DMS 273 (cell line): ENCODE results near the gene OBSL1.
A peak's percentile ranks its signal among the peaks of the same experiment; 100 is the strongest.

ENCODE experiments used
- DNase-seq: peaks from one replicate; lab custom pipeline; 2025; ENCODE audit not compliant: unreplicated experiment; lab: John Stamatoyannopoulos, UW

Gene OBSL1

DNA sequence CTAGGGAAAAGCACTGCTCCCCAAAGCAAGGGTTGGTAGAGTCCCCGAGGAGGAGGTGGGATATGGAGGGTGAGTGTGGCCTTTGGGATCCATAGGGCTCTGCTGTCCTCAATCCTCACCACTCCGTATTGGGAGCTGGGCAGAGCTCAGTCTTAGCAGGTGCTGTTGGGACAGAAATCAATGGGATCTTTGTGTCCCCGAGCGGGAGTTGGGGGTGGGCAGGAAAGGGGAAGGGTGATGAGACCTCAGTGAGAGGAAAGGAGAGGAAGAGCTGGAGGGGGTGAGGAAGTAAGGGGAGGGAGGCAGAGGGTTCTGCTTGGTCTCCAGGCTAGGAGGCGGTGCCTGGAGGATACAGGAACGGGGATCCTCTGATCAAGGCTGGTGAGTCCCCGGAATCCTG lies 54.5 kb downstream of the OBSL1 start:
- DNase-seq = no peak

DNA sequence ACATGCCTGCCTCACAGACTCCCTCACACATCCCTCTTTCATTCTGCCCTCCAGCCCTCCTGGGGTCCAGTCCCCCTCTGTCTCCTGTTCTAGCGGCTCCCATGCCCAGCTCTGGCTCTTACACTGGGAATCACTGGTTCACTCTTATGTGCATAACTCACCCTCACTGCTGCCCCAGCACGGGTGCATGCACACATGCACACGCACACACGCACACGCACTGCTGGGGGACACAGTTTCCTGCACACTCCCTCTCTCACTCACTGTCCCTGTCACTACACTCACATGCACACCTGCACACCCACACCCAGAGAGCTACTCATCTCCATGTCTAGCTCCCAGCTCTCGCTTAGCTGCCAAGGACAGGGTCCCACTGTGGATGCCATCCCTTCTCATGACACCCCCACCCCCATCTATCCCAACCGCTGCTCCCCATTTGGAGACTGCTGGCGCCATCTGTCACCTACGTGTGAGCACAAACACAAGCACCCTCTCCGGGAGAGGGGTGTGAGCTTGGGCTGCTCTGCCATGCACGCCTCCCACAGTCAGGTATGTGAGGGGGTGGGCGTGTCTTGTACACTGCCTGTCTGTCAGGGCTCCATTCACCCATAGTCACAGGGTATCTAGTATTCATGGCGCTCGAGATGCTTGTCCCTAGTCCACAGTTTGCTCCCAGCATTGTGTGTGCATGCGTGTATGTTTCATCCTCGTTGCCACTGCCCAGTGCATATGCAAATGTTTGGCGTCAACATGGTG lies 55.3 kb downstream of the OBSL1 start:
- peak; percentile 49 for DNase-seq

DNA sequence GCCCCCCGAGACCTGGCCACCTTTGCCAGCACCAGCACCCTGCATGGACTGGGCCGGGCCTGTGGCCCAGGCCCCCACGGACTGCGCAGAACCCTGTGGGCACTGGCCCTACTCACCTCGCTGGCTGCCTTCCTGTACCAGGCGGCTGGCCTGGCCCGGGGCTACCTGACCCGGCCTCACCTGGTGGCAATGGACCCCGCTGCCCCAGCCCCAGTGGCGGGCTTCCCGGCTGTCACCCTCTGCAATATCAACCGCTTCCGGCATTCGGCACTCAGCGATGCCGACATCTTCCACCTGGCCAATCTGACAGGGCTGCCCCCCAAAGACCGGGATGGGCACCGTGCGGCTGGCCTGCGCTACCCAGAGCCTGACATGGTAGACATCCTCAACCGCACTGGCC lies 56.5 kb downstream of the OBSL1 start:
- no peak for DNase-seq

DNA sequence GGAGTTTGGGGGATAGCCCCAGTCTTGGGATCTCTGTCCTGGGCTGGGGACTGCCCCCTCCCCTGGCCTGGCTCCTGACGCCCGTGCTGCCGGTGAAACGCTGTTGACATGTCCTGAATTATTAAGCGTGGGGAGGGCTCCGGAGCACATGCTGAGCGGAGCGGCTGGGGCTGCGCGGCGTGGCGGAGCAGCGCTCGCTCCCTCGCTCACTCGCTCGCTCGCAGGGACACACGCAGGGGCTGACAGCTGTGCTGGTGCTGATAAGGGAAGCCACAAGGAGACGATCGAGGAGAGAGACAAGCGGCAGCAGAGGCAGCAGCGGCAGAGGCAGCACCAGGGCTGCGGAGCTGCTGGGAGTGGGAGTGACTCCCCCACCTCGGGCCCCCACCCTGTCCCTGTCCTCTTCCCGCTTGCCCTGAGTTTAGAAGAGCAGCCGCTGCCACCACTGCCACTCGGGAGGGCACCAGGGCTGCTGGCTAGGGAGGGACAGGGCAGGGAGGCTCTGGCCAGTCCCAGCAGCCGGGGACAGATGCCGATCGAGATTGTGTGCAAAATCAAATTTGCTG lies 57.1 kb downstream of the OBSL1 start, which contains the start of gene ASIC4:
Gene ASIC4, plus strand, starts transcription at position 287 of the 566 bp plus-strand sequence. Its CDS starts 243 bp downstream, at position 530.
- DNase-seq = peak; percentile 84

DNA sequence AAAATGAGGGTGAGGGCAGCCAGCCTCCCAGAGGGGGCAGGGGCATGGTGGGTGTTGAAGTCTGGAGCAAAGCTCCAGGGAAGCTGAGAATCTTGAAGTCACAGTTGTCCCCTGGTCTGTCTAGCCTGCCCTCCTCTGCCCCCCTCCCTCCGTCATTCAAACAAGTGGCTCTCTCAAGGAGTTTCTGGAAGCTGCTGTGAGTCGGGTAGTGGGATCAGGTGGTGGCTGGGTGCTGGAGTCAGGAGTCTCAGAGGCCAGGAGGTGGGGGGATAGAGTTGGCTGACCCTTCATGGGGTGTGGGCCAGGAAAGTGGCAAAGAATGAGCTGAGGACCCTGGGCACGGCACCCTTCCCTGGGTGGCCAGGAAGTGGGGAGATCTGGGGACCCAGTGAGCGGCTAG lies 57.6 kb downstream of the OBSL1 start:
- DNase-seq = peak; percentile 44

DNA sequence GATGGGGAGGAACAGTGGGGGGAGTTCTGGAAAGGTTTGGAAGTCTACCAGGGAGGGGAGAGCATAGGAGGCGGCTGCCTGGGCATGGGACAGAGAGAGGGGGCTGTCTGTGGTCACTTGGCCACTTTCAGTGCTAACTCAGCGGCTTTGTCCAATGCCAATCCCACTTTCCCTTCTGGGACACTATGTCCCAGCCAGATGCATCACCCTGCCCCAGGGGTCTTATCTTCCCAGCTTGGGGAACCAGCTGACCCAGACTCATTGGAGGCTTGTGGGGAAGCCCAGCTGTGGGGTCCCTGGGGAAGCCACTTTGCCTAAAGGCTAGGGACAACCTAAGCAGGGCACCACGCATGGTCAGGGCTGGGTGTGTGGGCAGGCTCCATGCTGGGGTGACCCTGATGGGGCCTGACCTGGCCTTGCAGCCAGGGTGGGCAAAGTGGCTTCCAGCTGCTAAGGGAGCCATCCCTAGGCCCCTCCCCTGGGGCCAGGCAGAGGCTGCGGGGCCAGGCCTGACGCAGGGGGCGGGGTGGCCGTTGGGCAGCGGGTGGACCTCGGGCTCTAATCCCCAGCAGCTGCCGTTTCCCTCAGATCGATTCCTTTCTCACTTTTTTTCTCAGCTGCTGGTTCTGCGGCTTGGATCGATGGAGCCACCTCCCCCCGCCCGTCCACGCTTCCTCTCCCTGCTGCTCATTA lies 58.7 kb downstream of the OBSL1 start:
- no peak for DNase-seq

DNA sequence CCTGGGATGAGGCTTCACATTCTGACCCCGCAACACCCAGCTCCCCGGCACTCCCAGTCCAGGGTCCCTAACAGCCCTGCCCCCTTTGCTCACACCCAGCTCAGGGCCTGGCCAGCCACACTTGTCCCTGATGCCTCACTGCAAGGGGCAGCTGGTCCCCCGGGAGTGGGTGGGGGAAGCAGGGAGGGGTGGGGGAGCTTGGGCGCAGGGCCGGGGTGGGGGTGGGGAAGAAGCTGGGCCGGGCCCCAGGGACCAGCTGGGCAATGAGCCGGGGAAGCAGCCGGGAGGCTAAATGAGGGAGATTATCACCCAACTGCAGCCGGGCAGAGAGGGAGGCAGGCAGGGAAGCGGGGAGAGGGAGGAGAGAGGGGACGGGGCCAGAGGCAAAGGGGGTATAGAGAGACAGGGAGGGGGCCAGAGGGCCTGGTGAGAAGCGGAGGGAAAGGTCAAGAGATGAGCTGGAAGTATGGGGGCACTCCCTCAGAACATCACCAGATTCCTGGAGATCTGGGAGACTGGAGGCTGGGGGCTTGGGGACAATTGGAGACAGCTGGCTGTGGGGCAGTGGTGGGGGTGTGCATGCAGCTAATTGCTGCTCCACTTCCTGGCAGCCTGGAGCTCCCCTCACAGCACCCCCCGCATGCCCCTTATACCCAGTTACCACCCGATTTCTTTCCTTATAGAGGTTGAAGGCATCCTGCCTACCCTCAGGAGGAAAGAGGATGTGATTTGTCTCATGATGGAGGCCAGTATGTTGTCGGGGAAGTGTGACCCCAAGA lies 59.6 kb downstream of the OBSL1 start:
- peak; percentile 78 for DNase-seq

DNA sequence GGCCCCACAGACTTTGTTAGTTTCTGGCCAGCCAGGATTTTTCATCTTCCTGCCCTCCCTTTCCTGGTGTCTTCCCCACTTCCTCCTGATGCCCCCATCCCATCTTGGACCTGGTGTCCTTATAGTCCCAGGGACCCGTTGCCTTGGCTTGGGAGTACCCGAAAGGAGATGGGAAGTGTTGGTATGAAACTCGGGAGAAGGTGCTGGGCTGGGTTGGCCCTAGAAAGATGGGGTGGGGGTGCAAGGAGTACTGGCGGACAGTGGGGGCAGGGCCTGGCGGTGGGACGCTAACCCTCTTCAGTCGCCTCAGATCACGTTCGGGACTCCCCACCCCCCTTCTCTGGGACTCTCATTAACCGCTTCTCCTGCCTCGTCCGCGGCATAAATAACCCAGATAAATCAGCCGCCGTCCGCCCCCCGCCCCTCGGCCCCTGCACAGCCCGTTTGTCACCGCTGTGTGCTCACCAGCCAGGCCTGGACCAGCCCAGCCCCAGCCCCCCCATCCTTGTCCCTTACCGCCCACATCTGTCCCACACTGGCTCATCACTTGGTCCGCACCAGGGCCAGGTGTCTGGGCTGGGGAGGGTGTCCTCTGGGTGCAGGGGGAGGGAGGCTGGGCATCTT lies 60.7 kb downstream of the OBSL1 start:
- peak; percentile 55 for DNase-seq

DNA sequence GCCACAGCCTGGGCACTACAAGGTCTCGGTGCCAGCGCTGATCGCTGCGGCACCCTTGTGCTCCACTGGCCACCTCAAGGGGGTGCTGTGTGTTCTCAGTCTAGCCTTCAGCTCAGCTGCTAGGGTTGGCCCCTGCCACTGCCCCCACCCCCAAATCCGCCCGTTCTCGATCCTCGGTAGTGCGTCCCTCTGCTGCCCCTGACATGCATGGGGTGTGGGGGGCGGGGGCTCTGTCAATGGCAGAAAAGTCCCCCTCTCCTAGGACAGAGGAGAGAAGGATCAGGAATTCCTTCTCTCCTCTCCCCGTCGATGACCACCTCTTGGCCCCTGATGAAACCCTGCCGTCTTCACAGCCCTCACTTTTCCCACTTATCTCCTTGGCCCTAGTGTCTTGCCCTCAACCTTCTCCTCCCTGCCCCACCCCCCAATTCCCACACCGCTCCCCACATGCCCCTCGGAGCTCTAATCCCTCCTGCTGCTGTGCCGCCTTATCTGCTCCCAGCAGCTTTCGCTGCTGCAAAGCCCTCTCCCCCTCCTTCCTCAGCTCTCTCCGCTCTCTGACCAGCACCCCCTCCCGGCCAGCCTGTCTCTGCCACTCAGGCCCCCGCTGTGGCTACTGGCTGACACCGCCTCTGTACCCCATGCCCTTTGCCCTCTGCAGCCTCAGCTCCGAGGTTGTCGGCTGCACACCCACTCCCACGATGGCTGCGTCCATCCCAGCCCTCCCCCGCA lies 61.4 kb downstream of the OBSL1 start:
- DNase-seq = peak; percentile 91

DNA sequence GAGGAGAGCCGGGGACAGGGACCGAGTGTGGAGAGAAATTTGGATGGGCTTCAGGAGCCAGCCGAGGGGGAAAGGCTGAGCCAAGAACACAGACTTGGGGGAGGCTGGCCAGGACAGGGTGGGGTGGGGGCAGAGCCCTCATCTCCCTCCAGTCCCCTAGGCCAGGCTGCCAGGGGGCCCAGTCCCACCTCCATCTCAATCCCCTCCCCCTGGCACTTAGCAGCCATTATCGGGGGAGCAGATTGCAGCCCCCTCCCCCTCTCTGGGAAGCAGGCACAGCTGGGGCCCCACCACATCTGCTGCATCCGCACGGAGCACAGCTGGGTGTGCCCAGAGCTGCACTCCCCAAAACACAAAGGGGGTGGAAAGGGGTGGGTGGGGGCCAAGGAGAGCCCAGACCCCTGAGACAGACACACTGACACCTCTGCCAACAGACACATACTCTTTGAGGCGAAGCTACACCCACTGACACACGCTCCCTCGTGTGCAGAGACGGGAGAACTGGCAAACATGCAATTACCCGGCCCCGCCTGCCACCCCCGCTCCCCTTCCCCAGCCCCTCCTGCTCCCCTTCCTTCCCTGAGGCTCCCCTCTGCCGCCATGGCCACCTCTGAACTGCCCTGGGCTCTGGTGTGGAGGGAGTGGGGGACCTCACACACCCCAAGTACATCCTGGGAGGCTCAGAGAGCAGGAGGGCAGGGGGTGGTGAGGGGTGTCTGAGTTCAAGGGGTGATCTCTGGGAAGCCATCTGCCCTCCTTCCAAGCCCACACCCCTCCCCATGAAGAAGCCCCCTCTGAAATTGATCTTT lies 62.2 kb downstream of the OBSL1 start:
- DNase-seq = peak; percentile 90

DNA sequence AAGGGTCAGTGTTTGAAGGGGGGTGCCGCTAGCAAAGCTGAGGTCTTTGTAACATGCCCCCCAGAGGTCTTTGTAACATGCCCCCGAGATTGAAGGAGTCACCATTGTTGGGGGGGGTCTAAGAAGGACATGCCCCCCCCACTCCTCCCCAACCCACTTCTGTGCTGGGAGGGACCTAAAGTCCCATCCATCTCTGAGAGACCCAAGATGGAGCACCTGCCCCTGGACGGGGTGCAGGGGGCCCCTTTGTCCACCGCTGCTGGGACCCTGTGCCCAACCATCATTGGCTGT lies 63.0 kb downstream of the OBSL1 start:
- DNase-seq = peak; percentile 57

DNA sequence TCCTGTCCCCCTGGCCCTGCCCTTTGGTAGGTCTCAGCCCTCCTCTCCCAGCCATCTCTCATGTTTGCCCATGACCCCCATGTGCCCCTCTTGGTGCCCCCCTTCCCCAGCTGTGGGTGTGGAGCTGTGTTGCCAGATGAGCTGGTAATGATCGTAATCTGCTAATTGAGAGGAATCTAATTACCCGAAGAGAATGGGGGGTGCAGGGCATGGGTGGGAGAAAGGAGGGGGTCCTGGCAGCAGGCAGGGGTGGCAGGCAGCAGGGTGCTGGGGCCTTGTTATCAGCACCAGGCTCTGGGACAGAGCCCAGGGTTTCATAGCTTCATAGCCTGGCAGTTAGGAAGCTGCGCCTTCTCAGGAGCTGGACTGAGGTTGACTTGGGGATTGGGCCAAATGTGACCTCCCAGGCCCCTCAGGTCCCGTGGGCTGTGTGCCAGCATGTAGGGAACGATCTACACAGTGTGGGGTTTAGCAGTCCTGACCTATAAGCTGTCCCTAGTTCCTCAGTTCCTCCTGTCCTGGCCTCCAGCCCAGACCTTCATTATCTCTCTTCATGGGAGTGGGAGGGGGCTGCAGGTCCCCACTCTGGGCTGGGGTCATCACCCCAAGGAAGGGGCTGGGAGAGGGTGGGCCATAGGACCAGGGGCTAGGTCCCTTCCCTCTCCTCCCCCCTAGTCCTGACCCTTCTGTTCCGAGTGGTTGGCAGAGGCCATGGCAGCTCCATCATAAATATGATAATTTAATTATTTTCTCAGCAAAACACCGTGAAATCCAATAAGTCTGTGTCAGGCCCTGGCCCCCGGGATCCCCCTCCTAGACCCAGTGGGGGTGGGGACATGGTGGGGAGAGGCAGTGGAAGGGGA lies 63.5 kb downstream of the OBSL1 start:
- peak; percentile 89 for DNase-seq

DNA sequence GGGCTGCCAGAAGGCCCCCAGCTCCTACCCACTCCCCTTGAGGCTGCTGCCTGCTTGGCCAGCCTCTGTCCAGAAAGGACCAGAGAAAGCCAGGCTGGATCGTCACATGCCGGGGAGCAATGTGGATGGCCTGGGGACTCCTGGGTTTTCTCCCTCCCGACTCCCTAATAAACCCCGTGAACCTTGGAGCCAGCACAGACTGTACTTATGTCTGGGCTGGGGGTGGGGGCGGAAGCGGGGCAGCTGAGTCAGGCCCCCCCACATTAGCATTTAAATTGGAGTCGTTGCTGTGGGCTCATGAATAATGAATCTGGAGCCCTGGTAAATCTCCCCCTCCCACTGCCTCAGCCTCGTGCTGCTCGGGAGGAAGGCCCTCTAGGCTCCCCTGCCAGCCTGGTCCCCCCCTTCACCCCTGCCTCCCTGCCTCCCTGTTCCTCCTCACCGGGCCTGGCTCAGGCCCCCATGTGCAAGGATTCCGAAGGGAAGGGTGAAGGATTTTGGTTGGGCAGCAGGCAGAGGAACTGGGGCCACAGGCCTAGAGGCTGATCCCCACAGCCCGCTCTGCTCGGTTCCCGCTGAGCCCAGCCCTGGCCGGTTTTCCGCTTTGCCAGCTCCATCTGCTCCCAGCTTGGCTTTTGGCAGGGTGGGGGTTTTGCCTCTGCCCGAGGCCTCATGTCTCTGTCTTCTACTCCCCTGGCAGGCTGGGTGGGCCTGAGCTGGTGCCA lies 64.4 kb downstream of the OBSL1 start:
- DNase-seq = peak; percentile 98

DNA sequence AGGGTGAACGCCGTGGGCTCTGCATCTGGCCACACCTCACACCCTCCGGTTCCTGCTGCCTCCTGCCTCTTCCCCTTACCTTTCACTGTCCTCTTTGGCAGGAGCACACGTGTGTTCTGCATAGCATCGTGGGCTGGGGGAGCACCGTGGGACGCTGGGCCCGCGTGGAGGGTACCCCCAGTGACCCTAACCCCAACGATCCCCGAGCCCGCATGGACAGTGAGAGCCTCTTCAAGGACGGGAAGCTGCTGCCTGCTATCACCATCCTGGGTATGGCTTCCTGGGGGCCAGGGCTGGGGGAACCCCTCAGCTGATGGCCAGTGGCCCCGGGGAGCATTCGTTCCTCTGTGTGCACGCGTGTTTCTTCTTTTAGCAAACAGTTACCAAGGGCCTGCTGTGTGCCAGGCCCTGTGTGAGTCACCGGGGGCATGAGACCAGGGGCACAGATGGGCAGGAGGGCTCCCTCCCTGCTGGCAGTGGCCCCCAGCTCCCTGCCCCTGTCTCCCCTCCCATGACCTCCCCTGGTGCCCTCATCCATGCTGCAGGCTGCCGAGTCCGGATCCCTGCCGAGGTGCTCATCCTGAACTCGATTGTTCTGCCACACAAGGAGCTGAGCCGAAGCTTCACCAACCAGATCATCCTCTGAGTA lies 65.1 kb downstream of the OBSL1 start:
- DNase-seq = peak; percentile 88

DNA sequence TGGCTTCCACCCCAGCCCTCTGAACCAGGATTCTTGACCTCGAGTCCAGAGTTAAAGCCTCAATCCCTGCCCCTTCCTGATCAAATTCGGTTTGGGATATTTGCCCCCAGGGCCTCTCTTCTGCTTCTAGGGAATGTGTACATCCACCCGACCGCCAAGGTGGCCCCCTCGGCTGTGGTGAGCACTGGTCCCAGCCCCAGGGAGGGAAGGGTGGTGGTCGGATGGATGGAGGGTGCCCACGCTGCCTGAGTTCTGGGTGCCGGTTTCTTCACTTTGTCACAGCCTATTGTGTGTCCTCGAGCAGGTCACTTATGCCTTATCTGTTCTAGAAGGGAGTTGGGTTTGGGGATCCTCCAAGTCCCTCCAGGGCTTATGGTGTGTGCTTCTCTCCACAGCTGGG lies 65.8 kb downstream of the OBSL1 start:
- DNase-seq = no peak

DNA sequence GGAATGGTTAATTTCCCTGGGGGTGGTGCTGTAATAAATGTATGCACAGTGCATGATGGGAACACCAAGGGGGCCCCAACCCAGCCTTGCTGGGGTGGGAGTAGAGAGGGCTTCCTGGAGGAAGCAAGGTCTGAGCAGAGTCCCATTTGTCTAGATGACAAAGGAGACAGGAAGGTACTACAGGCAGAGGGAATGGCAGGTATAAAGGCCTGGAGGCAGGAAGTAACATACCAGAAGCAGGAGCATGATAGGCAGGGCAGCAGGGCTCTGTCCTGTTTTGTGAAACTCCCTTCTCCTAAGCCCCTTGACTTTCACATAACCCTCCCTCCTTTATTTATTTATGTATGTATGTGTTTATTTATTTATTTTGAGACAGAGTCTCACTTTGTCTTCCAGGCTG lies 68.7 kb downstream of the OBSL1 start:
- DNase-seq = no peak

DNA sequence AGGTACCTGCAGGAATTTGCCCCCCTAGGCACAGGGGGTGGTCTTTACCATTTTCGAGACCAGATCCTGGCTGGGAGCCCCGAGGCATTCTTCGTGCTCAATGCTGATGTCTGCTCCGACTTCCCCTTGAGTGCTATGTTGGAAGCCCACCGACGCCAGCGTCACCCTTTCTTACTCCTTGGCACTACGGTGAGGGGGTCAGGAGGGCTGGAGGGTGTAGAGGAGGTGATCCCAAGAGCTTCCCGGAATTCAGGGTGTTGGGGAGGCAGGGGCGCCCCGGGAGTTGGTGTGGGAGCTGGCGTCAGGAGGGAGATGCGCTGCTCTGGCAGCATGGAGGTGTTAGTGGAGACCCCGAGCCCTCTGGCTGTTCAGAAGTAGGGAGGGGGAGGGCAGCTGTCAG lies 69.5 kb downstream of the OBSL1 start:
- DNase-seq = no peak
